K562 (cell line): ENCODE data around the gene MGST1. TPM values are rescaled to one million over a fixed set of nuclear protein-coding genes. Genes with fewer than 3 reads are reported as not detected.

Experiments
- ATAC-seq: fragments of 200-7000 bp; cut with Tn5 transposase; 3 replicates; pipeline ENCODE4 v1.9.1; 2020; ENCODE audit warnings: moderate library complexity
- BruUV-seq: library from RNA; stranded (reverse); fragments of 400-500 nt; replicated peaks from 2 replicates; lab custom pipeline; 2021; lab: Mats Ljungman, UMichigan
- CTCF ChIA-PET: fragments of 300-600 bp; formaldehyde crosslinking; extraction: SDS; loops from one replicate; lab custom pipeline; 2021; ENCODE audit warnings: low intra/inter-chr PET ratio; lab: Yijun Ruan, JAX
- POLR2A ChIA-PET: fragments of 300-600, 350-650 bp; sonication (Branson Sonifier 250); formaldehyde crosslinking; extraction: SDS; loops from one replicate; lab custom pipeline; 2021; ENCODE audit warnings: antibody characterized with exemption, inconsistent platforms; lab: Yijun Ruan, JAX
- DNase-seq, 4 experiments: peaks; one replicate each; pipeline versions ENCODE4 v3.0.0 to v3.0.0-alpha.2; 2011 to 2018; ENCODE audit warnings: low spot score in 3 of 4, mixed read lengths in 3 of 4; ENCODE audit errors: extremely low read depth in 1 of 4
- FAIRE-seq: peaks from 2 replicates; lab custom pipeline; 2011; peaks lifted over from hg19 to GRCh38; lab: Jason Lieb, UNC
- H2AFZ ChIP-seq: 2 replicates; pipeline ENCODE4 v1.6.0; 2011; ENCODE audit warnings: low read depth, low read length, control low read depth, inconsistent platforms
- H3K27ac ChIP-seq: fragments of 200-600 bp; 3 replicates; pipeline ENCODE4 v1.8.0; 2011; ENCODE audit warnings: low read depth, mild to moderate bottlenecking, control low read depth, inconsistent platforms, low read length, moderate library complexity, mixed read lengths; ENCODE audit errors: extremely low read depth
- H3K27me3 ChIP-seq, 2 experiments: fragments of 300-600 bp in 1 of 2; 2 replicates in 1 of 2; 3 replicates in 1 of 2; pipeline versions ENCODE4 v1.6.0 to v1.8.0; 2011; ENCODE audit warnings: inconsistent platforms in 2 of 2, low read length in 2 of 2, mild to moderate bottlenecking in 1 of 2, mixed read lengths in 1 of 2, moderate library complexity in 1 of 2; ENCODE audit not compliant: control insufficient read depth in 2 of 2, insufficient read depth in 2 of 2
- H3K36me3 ChIP-seq: fragments of 300-600 bp; 3 replicates; pipeline ENCODE4 v1.8.0; 2011; ENCODE audit warnings: mild to moderate bottlenecking, low read length, inconsistent platforms; ENCODE audit not compliant: control insufficient read depth, insufficient read depth
- H3K4me1 ChIP-seq, 2 experiments: fragments of 200-600 bp in 1 of 2; replicated peaks in 1 of 2; 2 replicates in 1 of 2; 3 replicates in 1 of 2; pipeline versions ENCODE4 v1.5.1 to v1.8.0; 2011; ENCODE audit warnings: inconsistent platforms in 2 of 2, low read length in 2 of 2, mild to moderate bottlenecking in 1 of 2, mixed read lengths in 1 of 2, moderate library complexity in 1 of 2; ENCODE audit not compliant: control insufficient read depth in 2 of 2, insufficient read depth in 2 of 2
- H3K4me2 ChIP-seq: 2 replicates; pipeline ENCODE4 v1.6.1; 2011; ENCODE audit warnings: low read length, control low read depth, inconsistent platforms, mixed read lengths; ENCODE audit not compliant: insufficient read depth
- H3K4me3 ChIP-seq: fragments of 200-600 bp; sonication (generic), shearing (Covaris generic); 2 replicates; pipeline ENCODE4 v1.5.1; 2016; ENCODE audit warnings: control low read depth, inconsistent platforms
- H3K79me2 ChIP-seq: fragments of 200-600 bp; 3 replicates; pipeline ENCODE4 v1.8.0; 2011; ENCODE audit warnings: low read length, inconsistent platforms; ENCODE audit not compliant: control insufficient read depth, insufficient read depth
- H3K9ac ChIP-seq, 2 experiments: 2 replicates each; pipeline versions ENCODE4 v1.6.0 to v1.6.1; 2011; ENCODE audit warnings: low read depth in 2 of 2, low read length in 2 of 2, control low read depth in 1 of 2, inconsistent platforms in 1 of 2, mild to moderate bottlenecking in 1 of 2, mixed read lengths in 1 of 2; ENCODE audit not compliant: insufficient read depth in 1 of 2
- H3K9me1 ChIP-seq: one replicate; pipeline ENCODE4 v1.6.0; 2011; ENCODE audit warnings: inconsistent platforms, mild to moderate bottlenecking, low read length, moderate library complexity; ENCODE audit not compliant: control insufficient read depth, insufficient read depth
- H3K9me3 ChIP-seq: replicated peaks from 2 replicates; pipeline ENCODE4 v1.5.1; 2011; ENCODE audit warnings: low read depth, low read length, inconsistent platforms; ENCODE audit not compliant: control insufficient read depth, insufficient read depth
- H4K20me1 ChIP-seq: replicated peaks from 2 replicates; pipeline ENCODE4 v1.6.1; 2011; ENCODE audit warnings: low read length, inconsistent platforms, mixed read lengths; ENCODE audit not compliant: control insufficient read depth, insufficient read depth
- CBFA2T3 ChIP-seq: fragments of 450-650 bp; IDR thresholded peaks from 2 replicates; pipeline ENCODE4 v1.6.1; 2017
- CEBPB ChIP-seq: fragments of 450-650 bp; IDR thresholded peaks from 2 replicates; pipeline ENCODE4 v1.6.1; 2016; ENCODE audit warnings: missing genetic modification characterization, missing compliant biosample characterization
- DNMT1 ChIP-seq: fragments of 450-650 bp; IDR thresholded peaks from 2 replicates; pipeline ENCODE4 v1.6.1; 2016; ENCODE audit warnings: antibody characterized with exemption, mild to moderate bottlenecking
- HDAC2 ChIP-seq: fragments of 450-650 bp; IDR thresholded peaks from 2 replicates; pipeline ENCODE4 v1.6.1; 2016; ENCODE audit warnings: mild to moderate bottlenecking
- KDM1A ChIP-seq, 2 experiments: fragments of 450-650 bp; IDR thresholded peaks; 2 replicates each; pipeline ENCODE4 v1.6.1; 2016; ENCODE audit warnings: mild to moderate bottlenecking in 2 of 2
- MIER1 ChIP-seq: fragments of 450-650 bp; IDR thresholded peaks from 2 replicates; pipeline ENCODE4 v1.6.1; 2016; ENCODE audit warnings: antibody characterized with exemption, mild to moderate bottlenecking, low read depth
- NFIX ChIP-seq: fragments of 250-450 bp; sonication (Bioruptor Pico); IDR thresholded peaks from 2 replicates; pipeline ENCODE4 v1.4.0; 2020; ENCODE audit warnings: low read depth, mild to moderate bottlenecking, moderate library complexity
- NR2C1 ChIP-seq, 2 experiments: fragments of 450-650 bp; IDR thresholded peaks; 2 replicates each; pipeline ENCODE4 v1.6.1; 2017; ENCODE audit warnings: mild to moderate bottlenecking in 2 of 2, antibody characterized with exemption in 1 of 2, inconsistent platforms in 1 of 2, missing compliant biosample characterization in 1 of 2, missing genetic modification characterization in 1 of 2
- PCBP2 ChIP-seq: fragments of 200-400 bp; formaldehyde crosslinking; IDR thresholded peaks from 2 replicates; pipeline ENCODE4 v1.6.1; 2018; ENCODE audit warnings: low read length, low read depth, mild to moderate bottlenecking, moderate library complexity; ENCODE audit not compliant: poor library complexity, severe bottlenecking
- PRMT5 ChIP-seq: sonication (generic); formaldehyde crosslinking; IDR thresholded peaks from 2 replicates; pipeline ENCODE4 v1.5.0; 2020; ENCODE audit warnings: missing genetic modification reagents
- PURB ChIP-seq: sonication (generic); formaldehyde crosslinking; IDR thresholded peaks from 2 replicates; pipeline ENCODE4 v1.9.0; 2021; ENCODE audit warnings: low read depth, mild to moderate bottlenecking, missing genetic modification reagents
- SMAD1 ChIP-seq: fragments of 150-350 bp; IDR thresholded peaks from 2 replicates; pipeline ENCODE4 v1.6.1; 2014; ENCODE audit warnings: low read length, low read depth; ENCODE audit not compliant: partially characterized antibody
- STAT5A ChIP-seq: IDR thresholded peaks from 2 replicates; pipeline ENCODE4 v1.6.1; 2012; ENCODE audit warnings: low read length, inconsistent platforms, borderline replicate concordance
- TAF1 ChIP-seq: IDR thresholded peaks from 2 replicates; pipeline ENCODE4 v1.6.1; 2011; ENCODE audit warnings: mild to moderate bottlenecking, low read length, moderate library complexity; ENCODE audit not compliant: insufficient read depth, control insufficient read depth, severe bottlenecking; ENCODE audit errors: extremely low read depth
- TAF15 ChIP-seq: fragments of 200-400 bp; formaldehyde crosslinking; IDR thresholded peaks from 2 replicates; pipeline ENCODE4 v1.6.1; 2017; ENCODE audit warnings: mild to moderate bottlenecking, low read depth, low read length, moderate library complexity
- TSC22D4 ChIP-seq: fragments of 450-650 bp; IDR thresholded peaks from 2 replicates; pipeline ENCODE4 v1.6.1; 2016; ENCODE audit warnings: missing genetic modification characterization, missing biosample characterization, control low read depth
- ZNF12 ChIP-seq: sonication (generic); formaldehyde crosslinking; IDR thresholded peaks from 2 replicates; pipeline ENCODE4 v1.4.0; 2020; ENCODE audit warnings: mild to moderate bottlenecking, missing genetic modification reagents
- ZNF384 ChIP-seq: IDR thresholded peaks from 2 replicates; pipeline ENCODE4 v1.6.1; 2012; ENCODE audit warnings: low read depth, low read length, improper control_type of control experiment
- WGBS: fragments of 100-300 bp; shearing (Covaris generic); methylation state at CpG from one replicate; pipeline ENCODE4 v1.1.6; 2016; ENCODE audit warnings: low coverage, mixed read lengths; ENCODE audit not compliant: insufficient coverage; ENCODE audit errors: missing lambda C conversion rate; 5-methylcytosine and 5-hydroxymethylcytosine counted together
- in situ Hi-C: fragments of 300-500 bp; cut with MboI; formaldehyde crosslinking; loops from 4 replicates; pipeline ENCODE4 v1.15.0; 2018; ENCODE audit warnings: inconsistent platforms, mixed read lengths
- intact Hi-C: fragments of 100-400 bp; cut with micrococcal nuclease; formaldehyde crosslinking; loops from 2 replicates; pipeline ENCODE4 v1.14.2; 2022
- polyA plus RNA-seq, 8 experiments: library from polyadenylated mRNA; depleted of rRNA in 4 of 8; stranded (reverse) in 5 of 8; unstranded in 3 of 8; fragments of >200 nt; fragmentation: Nextera tagmentation in 2 of 8; fragmentation: Illumina TruSeq in 1 of 8; extraction: Ambion mirVana in 2 of 8; extraction: Trizol in 1 of 8; gene quantifications; 2 replicates each; pipeline versions ENCODE4 v1.2.1 to v1.2.3, GENCODE V29; 2011 to 2014; ENCODE audit warnings: inconsistent platforms in 1 of 8, missing spikeins in 1 of 8
- total RNA-seq, 7 experiments: library from RNA; depleted of rRNA in 6 of 7; stranded (reverse); fragments of >200 nt in 6 of 7; fragmentation: Illumina TruSeq in 2 of 7; extraction: Trizol in 2 of 7; gene quantifications; 2 replicates each; pipeline versions ENCODE4 v1.2.1 to v1.2.3, GENCODE V29; 2011 to 2021; ENCODE audit warnings: low replicate concordance in 1 of 7
- TF ChIP-seq, protein P1 (sequence below): conservative IDR thresholded peaks from 2 replicates; pipeline ENCODE4 v1.6.1; 2011; ENCODE audit warnings: low read depth, mild to moderate bottlenecking, low read length; ENCODE audit not compliant: control insufficient read depth
- TF ChIP-seq, protein P2 (sequence below): fragments of 450-650 bp; formaldehyde crosslinking; IDR thresholded peaks from 2 replicates; pipeline ENCODE4 v1.4.0; 2022; ENCODE audit warnings: missing genetic modification characterization

Gene MGST1
- total and polyA plus RNA-seq, 9 of the 15 experiments (the other 6 are each of a cell fraction or from before 2014, with no cell fraction given): 12.1 to 190 (median 73.3) TPM

- no peak overlapping the region for H3K4me3 ChIP-seq
- no peak overlapping the region for H3K4me2 ChIP-seq
- no peak overlapping the region for H3K27ac ChIP-seq
- H4K20me1 ChIP-seq: no peaks in the 10 kb centered on the region
- no peak overlapping the region for H2AFZ ChIP-seq
- no peaks in the 10 kb centered on the region for H3K9me1 ChIP-seq
- H3K79me2 ChIP-seq: no peaks in the 10 kb centered on the region
- H3K4me1 ChIP-seq: no peaks in the 10 kb centered on the region
- no TSS peak for BruUV-seq
- CTCF ChIA-PET: no interaction called here
- POLR2A ChIA-PET: interaction anchor here (0.8 kb wide), 1 partner anchor 456 kb away, joined by 4 read pairs; no protein-coding TSS in a partner anchor
- TF ChIP-seq DNMT1 (no peak), TAF15 (no peak), PCBP2 (no peak), TAF1 (no peak), CBFA2T3 (no peak), STAT5A (no peak), ZNF12 (no peak), PURB (CRISPR knock-in tag) (no peak), NR2C1 (IDR thresholded peaks at IDR 0.05) (no peak), NR2C1 (tag; IDR thresholded peaks at IDR 0.05) (no peak), CEBPB (no peak), NFIX (CRISPR knock-in tag) (no peak), SMAD1 (no peak), TSC22D4 (no peak), PRMT5 (CRISPR knock-in tag) (no peak), HDAC2 (no peak), KDM1A (IDR thresholded peaks at IDR 0.05) (no peak), MIER1 (no peak), ZNF384 (no peak)
- TF ChIP-seq, protein P1, sequence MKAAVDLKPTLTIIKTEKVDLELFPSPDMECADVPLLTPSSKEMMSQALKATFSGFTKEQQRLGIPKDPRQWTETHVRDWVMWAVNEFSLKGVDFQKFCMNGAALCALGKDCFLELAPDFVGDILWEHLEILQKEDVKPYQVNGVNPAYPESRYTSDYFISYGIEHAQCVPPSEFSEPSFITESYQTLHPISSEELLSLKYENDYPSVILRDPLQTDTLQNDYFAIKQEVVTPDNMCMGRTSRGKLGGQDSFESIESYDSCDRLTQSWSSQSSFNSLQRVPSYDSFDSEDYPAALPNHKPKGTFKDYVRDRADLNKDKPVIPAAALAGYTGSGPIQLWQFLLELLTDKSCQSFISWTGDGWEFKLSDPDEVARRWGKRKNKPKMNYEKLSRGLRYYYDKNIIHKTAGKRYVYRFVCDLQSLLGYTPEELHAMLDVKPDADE: no peak
- TF ChIP-seq, protein P2, sequence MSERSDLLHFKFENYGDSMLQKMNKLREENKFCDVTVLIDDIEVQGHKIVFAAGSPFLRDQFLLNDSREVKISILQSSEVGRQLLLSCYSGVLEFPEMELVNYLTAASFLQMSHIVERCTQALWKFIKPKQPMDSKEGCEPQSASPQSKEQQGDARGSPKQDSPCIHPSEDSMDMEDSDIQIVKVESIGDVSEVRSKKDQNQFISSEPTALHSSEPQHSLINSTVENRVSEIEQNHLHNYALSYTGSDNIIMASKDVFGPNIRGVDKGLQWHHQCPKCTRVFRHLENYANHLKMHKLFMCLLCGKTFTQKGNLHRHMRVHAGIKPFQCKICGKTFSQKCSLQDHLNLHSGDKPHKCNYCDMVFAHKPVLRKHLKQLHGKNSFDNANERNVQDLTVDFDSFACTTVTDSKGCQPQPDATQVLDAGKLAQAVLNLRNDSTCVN (CRISPR knock-in tag): no peak
- in situ Hi-C loops: no loop called here
- H3K27me3 ChIP-seq: no peaks in the 10 kb centered on the region
- H3K36me3 ChIP-seq: no peaks in the 10 kb centered on the region
- DNase-seq: no peak
- ATAC-seq: no peak
- WGBS: 5% methylated on average over 4 of the region's 4 CpGs
- H3K9me3 ChIP-seq: no peaks in the 10 kb centered on the region
- FAIRE-seq: no peak
- intact Hi-C loops: no loop called here
- H3K9ac ChIP-seq: no peak overlapping the region
These were observed 42.1 kb downstream of the MGST1 start for GRCh38 chr12:16389594-16389993.
